HFF-Myc (cell line): ENCODE results near the gene PUDP.

Source experiments
- DNase-seq: peaks from one replicate; pipeline ENCODE4 v3.0.0-alpha.2; 2011; ENCODE audit warnings: low read depth; ENCODE audit errors: extremely low read depth
- H3K4me3 ChIP-seq: replicated peaks from 2 replicates; pipeline ENCODE4 v1.5.1; 2011; ENCODE audit warnings: low read depth, mild to moderate bottlenecking, control low read depth, low read length
- CTCF ChIP-seq: IDR thresholded peaks from 2 replicates; pipeline ENCODE4 v1.5.1; 2012; ENCODE audit warnings: mild to moderate bottlenecking, low read depth, low read length, control low read depth; ENCODE audit errors: missing control alignments

The PUDP gene

DNA sequence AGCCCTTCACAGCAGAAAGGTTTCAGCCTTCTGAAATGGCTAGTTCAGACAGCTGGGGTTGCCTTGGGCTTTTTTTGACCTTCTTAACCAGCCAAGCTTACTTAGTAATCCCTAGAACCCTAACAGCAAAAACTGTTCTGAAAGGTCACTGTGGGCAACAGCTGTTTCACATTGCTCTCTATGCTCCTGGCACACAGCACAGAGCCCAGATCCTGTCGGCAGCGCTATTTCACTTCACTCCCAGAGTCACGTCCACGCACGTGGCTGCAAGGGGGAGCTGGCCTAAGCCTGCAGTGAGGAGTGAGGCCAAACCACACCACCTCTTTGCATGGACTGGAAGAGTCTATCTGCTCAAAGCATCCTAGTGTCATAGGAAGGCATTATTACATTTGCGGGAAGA is 32.4 kb downstream of the PUDP start:
- no peak overlapping the region for H3K4me3 ChIP-seq
- no peak for DNase-seq
- TF ChIP-seq CTCF: no peak

GRCh38 chrX:7112071-7112470 is 35.9 kb downstream of the PUDP start:
- DNase-seq: no peak
- TF ChIP-seq CTCF: no peak
- no peak overlapping the region for H3K4me3 ChIP-seq

DNA sequence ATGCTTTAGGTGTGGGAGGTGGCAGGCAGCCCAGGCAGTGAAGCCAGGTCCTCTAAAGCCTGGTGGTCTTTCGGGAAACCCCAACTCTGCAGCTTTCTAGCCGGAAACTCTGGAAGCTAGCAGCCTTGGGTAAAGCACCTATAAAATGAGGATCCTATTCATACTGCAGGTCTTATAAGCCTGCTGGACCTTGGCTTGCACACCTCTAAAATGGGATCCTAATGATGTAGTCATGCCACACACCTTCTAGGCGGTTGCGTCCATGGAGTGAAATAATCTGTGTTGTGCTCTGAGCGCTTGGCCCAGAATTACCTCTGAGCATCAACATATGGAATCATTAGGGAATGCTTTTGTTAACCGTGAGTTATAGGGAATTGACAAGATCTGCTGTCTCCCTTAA is 36.4 kb downstream of the PUDP start:
- TF ChIP-seq CTCF: no peak
- H3K4me3 ChIP-seq: no peak overlapping the region
- DNase-seq: no peak

- no peak for DNase-seq
- H3K4me3 ChIP-seq: no peak overlapping the region
- no peak for TF ChIP-seq CTCF
Measured at GRCh38 chrX:7110821-7111276, 37.1 kb downstream of the PUDP start.

GRCh38 chrX:7109838-7110793 is 37.8 kb downstream of the PUDP start:
- H3K4me3 ChIP-seq: no peak overlapping the region
- DNase-seq: no peak
- no peak for TF ChIP-seq CTCF

GRCh38 chrX:7109049-7109531 is 38.9 kb downstream of the PUDP start:
- no peak overlapping the region for H3K4me3 ChIP-seq
- DNase-seq: no peak
- no peak for TF ChIP-seq CTCF
